Measurements from ENCODE around the gene ZNF827.

GRCh38 chr4:145984563-145984962 lies 45.9 kb upstream of the ZNF827 start:
- no peak for TF ChIP-seq ZNF8 (CRISPR knock-in tag; IDR thresholded peaks at IDR 0.05)
- TF ChIP-seq POU6F1 (CRISPR knock-in tag; IDR thresholded peaks at IDR 0.05; ENCODE audit: borderline replicate concordance, low read depth) = no peak
